Sciatic nerve (tissue), 2 donors: Measurements from ENCODE around the gene MLLT6. TPM values are rescaled to one million over a fixed set of nuclear protein-coding genes. Genes with fewer than 3 reads are reported as not detected.

Experiments
- ATAC-seq: fragments of 200-7000 bp; cut with Tn5 transposase; one replicate; pipeline ENCODE4 v1.9.1; 2020; ENCODE audit warnings: mild to moderate bottlenecking, moderate library complexity
- DNase-seq: peaks from one replicate; pipeline ENCODE4 v3.0.0-alpha.2; 2020; ENCODE audit warnings: low spot score
- intact Hi-C: fragments of 100-400 bp; cut with DNase I; formaldehyde crosslinking; loops from one replicate; pipeline ENCODE4 v1.14.2; 2022
- total RNA-seq: library from RNA; stranded (reverse); fragmentation: NEBNext Ultra II Directional; extraction: Animal tissue kit (Norgen Biotek cat#: 25700); gene quantifications from one replicate; pipeline ENCODE4 v1.2.1, GENCODE V29; 2021
- donor health status: DM: no; HTN: no; CAD: no.
- donor health status: DM: no; HTN: no; CAD: no.

The MLLT6 gene
- total RNA-seq, 1 donor from 2014 or later, result 202 TPM

- intact Hi-C loops, result no loop called here
These were observed 43.2 kb downstream of the MLLT6 start, which contains the start of gene PCGF2 for GRCh38 chr17:38748149-38748891. PCGF2 (minus strand) TSS chr17:38748336; CDS start chr17:38740402, 7,934 bp downstream.

GRCh38 chr17:38748892-38749222 is 43.8 kb downstream of the MLLT6 start:
- no peak for DNase-seq
- ATAC-seq, result no peak
- intact Hi-C loops, result no loop called here

More at GRCh38 chr17:38748149-38748891, 43.2 kb downstream of the MLLT6 start, which contains the start of gene PCGF2:
- ATAC-seq, result peak; percentile 58
- peak; percentile 97 for DNase-seq

GRCh38 chr17:38749223-38750043 is 44.4 kb downstream of the MLLT6 start:
- DNase-seq (peak; percentile 92), ATAC-seq (peak; percentile 61)
- intact Hi-C loops, result no loop called here

GRCh38 chr17:38750044-38750311 is 44.9 kb downstream of the MLLT6 start:
- intact Hi-C loops, result no loop called here
- no peak for DNase-seq
- ATAC-seq, result no peak

- DNase-seq, result no peak
- no peak for ATAC-seq
- intact Hi-C loops, result no loop called here
These were observed 45.4 kb downstream of the MLLT6 start for GRCh38 chr17:38750312-38751121.

GRCh38 chr17:38751144-38751807 is 46.2 kb downstream of the MLLT6 start:
- intact Hi-C loops, result no loop called here
- DNase-seq, result no peak
- no peak for ATAC-seq

- DNase-seq (peak; percentile 93), ATAC-seq (peak; percentile 71)
- intact Hi-C loops, result no loop called here
These were observed 46.8 kb downstream of the MLLT6 start for GRCh38 chr17:38751808-38752307.

- intact Hi-C loops, result no loop called here
- DNase-seq (peak; percentile 97), ATAC-seq (peak; percentile 92)
These were observed 47.4 kb downstream of the MLLT6 start, which contains the start of gene PSMB3 for GRCh38 chr17:38752308-38753070. PSMB3 (plus strand) TSS chr17:38752741; CDS start chr17:38752827, 86 bp downstream.

GRCh38 chr17:38753071-38753506 is 48.0 kb downstream of the MLLT6 start:
- DNase-seq (no peak), ATAC-seq (no peak)
- intact Hi-C loops, result no loop called here

GRCh38 chr17:38761612-38762011 is 56.5 kb downstream of the MLLT6 start:
- DNase-seq (no peak), ATAC-seq (no peak)
- intact Hi-C loops, result no loop called here

- intact Hi-C loops, result no loop called here
- ATAC-seq (no peak), DNase-seq (no peak)
These were observed 57.2 kb downstream of the MLLT6 start for GRCh38 chr17:38762231-38762630.

- DNase-seq (no peak), ATAC-seq (no peak)
- intact Hi-C loops, result no loop called here
These were observed 61.3 kb downstream of the MLLT6 start for GRCh38 chr17:38766341-38766740.

GRCh38 chr17:38768417-38768816 is 63.3 kb downstream of the MLLT6 start:
- no peak for DNase-seq
- intact Hi-C loops, result no loop called here
- ATAC-seq, result no peak

- no peak for ATAC-seq
- intact Hi-C loops, result no loop called here
- DNase-seq, result no peak
These were observed 68.2 kb downstream of the MLLT6 start for GRCh38 chr17:38773258-38773657.

- intact Hi-C loops, result no loop called here
- DNase-seq (no peak), ATAC-seq (no peak)
These were observed 72.7 kb downstream of the MLLT6 start for GRCh38 chr17:38777641-38778250.
